PC-3 (cell line): ENCODE data around the gene PPFIBP2.

ENCODE experiments used
- EZH2phosphoT487 ChIP-seq: fragments of 300-600 bp; sonication (generic); IDR thresholded peaks from 2 replicates; pipeline ENCODE4 v1.6.1; 2018; ENCODE audit warnings: mild to moderate bottlenecking, antibody characterized with exemption, low read length, borderline replicate concordance
- TF ChIP-seq, protein P1 (sequence below): fragments of 300-600 bp; sonication (generic); conservative IDR thresholded peaks from 2 replicates; pipeline ENCODE4 v1.5.1; 2017; ENCODE audit warnings: antibody characterized with exemption, low read depth, mild to moderate bottlenecking, low read length

DNA sequence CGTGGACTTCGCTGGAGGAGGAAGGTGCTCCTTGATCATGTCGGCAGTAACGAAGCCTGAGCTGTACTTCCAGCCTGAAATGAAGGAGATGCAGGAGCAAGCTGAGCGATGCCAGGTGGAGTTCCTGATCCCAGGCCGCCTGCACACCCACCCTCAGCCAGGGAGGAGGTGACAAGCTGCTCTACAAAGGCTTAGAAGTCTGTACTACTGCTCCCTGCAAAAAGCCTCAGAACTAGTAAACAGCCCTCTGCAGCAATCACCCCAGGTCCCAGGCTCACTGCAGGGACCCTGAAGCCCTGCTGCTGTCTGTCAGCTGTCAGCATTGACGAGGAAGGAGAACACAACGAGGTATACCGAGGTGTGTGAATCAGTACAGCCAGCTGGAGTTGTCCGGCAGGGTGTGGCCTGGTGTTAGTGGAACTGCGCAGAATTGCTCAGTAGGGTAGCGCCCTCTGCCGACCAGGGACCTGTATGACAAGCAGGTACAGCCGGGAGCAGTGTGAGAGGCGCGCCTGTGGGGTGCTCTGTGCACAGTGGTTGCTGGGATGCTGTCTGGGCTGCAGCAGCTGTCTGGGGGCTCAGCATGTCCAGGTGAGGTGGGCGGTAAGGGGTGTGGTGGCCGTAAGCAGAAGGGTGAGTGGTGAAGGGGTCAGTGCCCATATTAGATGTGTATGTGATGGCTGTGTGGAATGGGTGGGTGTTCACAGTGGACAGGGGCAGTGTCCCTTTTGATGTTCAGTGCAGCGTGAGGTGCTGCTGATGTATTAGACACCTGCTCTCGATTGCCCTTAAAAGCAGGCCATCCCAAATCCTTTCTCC lies 151.9 kb downstream of the PPFIBP2 start:
- no peak for TF ChIP-seq EZH2phosphoT487
- TF ChIP-seq, protein P1, sequence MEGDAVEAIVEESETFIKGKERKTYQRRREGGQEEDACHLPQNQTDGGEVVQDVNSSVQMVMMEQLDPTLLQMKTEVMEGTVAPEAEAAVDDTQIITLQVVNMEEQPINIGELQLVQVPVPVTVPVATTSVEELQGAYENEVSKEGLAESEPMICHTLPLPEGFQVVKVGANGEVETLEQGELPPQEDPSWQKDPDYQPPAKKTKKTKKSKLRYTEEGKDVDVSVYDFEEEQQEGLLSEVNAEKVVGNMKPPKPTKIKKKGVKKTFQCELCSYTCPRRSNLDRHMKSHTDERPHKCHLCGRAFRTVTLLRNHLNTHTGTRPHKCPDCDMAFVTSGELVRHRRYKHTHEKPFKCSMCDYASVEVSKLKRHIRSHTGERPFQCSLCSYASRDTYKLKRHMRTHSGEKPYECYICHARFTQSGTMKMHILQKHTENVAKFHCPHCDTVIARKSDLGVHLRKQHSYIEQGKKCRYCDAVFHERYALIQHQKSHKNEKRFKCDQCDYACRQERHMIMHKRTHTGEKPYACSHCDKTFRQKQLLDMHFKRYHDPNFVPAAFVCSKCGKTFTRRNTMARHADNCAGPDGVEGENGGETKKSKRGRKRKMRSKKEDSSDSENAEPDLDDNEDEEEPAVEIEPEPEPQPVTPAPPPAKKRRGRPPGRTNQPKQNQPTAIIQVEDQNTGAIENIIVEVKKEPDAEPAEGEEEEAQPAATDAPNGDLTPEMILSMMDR: peak; percentile 83
